Gastroesophageal sphincter (tissue), 3 donors: ENCODE measurements around the gene KLHL33.

Source experiments
- POLR2A ChIP-seq, 2 donors: fragments of 450-650 bp; IDR thresholded peaks; one replicate each; pipeline ENCODE4 v1.6.1; 2017; ENCODE audit warnings: antibody characterized with exemption in 2 of 2, mild to moderate bottlenecking in 2 of 2, moderate library complexity in 1 of 2
- TF ChIP-seq, protein P1 (sequence below), 4 experiments: fragments of 200-600 bp in 2 of 4; fragments of 450-650 bp in 2 of 4; sonication (generic) in 1 of 4; IDR thresholded peaks; one replicate each; pipeline ENCODE4 v1.5.1; 2017 to 2019; ENCODE audit warnings: antibody characterized with exemption in 4 of 4, mild to moderate bottlenecking in 2 of 4, moderate library complexity in 2 of 4

DNA sequence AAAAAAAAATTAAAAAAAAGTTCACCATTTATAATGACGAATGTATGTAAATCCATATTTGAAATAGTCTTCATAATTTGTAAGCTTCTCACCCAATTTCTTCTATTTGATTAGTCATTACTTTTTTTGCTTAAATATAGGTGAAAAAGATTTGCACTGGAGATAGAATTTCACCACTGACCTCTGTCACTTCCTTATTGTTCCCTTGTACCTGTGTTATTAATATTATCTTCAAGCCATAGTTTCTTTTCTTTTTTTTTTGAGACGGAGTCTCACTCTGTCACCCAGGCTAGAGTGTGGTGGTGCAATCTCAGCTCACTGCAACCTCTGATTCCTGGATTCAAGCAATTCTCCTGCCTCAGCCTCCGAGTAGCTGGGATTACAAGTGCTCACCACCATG, 38.5 kb downstream of the KLHL33 start:
- TF ChIP-seq, protein P1, sequence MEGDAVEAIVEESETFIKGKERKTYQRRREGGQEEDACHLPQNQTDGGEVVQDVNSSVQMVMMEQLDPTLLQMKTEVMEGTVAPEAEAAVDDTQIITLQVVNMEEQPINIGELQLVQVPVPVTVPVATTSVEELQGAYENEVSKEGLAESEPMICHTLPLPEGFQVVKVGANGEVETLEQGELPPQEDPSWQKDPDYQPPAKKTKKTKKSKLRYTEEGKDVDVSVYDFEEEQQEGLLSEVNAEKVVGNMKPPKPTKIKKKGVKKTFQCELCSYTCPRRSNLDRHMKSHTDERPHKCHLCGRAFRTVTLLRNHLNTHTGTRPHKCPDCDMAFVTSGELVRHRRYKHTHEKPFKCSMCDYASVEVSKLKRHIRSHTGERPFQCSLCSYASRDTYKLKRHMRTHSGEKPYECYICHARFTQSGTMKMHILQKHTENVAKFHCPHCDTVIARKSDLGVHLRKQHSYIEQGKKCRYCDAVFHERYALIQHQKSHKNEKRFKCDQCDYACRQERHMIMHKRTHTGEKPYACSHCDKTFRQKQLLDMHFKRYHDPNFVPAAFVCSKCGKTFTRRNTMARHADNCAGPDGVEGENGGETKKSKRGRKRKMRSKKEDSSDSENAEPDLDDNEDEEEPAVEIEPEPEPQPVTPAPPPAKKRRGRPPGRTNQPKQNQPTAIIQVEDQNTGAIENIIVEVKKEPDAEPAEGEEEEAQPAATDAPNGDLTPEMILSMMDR (IDR thresholded peaks at IDR 0.05), result no peak
- no peak for TF ChIP-seq POLR2A (IDR thresholded peaks at IDR 0.05)
